HG02623 (cell line): Measurements from ENCODE around the gene SETBP1.

Experiments
- ATAC-seq: cut with Tn5 transposase; IDR thresholded peaks from one replicate; pipeline ENCODE4 v1.9.1; 2021; ENCODE audit warnings: moderate library complexity; ENCODE audit not compliant: unreplicated experiment

The SETBP1 gene

GRCh38 chr18:44811572-44812125 lies 131.0 kb downstream of the SETBP1 start:
- ATAC-seq, result no peak

- ATAC-seq, result no peak
Measured at GRCh38 chr18:44812426-44812825, 131.7 kb downstream of the SETBP1 start.

- ATAC-seq, result no peak
Measured at GRCh38 chr18:44813586-44813985, 132.9 kb downstream of the SETBP1 start.

- ATAC-seq, result no peak
Measured at GRCh38 chr18:44815108-44815507, 134.4 kb downstream of the SETBP1 start.

- ATAC-seq, result no peak
Measured at GRCh38 chr18:44816050-44816449, 135.4 kb downstream of the SETBP1 start.

GRCh38 chr18:44816477-44816876 lies 135.8 kb downstream of the SETBP1 start:
- no peak for ATAC-seq

GRCh38 chr18:44817831-44818473 lies 137.3 kb downstream of the SETBP1 start:
- ATAC-seq, result no peak

- ATAC-seq, result no peak
Measured at GRCh38 chr18:44818668-44819403, 138.1 kb downstream of the SETBP1 start.

- no peak for ATAC-seq
Measured at GRCh38 chr18:44819944-44820510, 139.3 kb downstream of the SETBP1 start.

- ATAC-seq, result no peak
Measured at GRCh38 chr18:44821924-44822323, 141.2 kb downstream of the SETBP1 start.

GRCh38 chr18:44823286-44823685 lies 142.6 kb downstream of the SETBP1 start:
- ATAC-seq, result no peak

- ATAC-seq, result no peak
Measured at GRCh38 chr18:44823782-44824181, 143.1 kb downstream of the SETBP1 start.

GRCh38 chr18:44824884-44825283 lies 144.2 kb downstream of the SETBP1 start:
- no peak for ATAC-seq

GRCh38 chr18:44826418-44827259 lies 146.0 kb downstream of the SETBP1 start:
- no peak for ATAC-seq

- ATAC-seq, result no peak
Measured at GRCh38 chr18:44828080-44828479, 147.4 kb downstream of the SETBP1 start.

GRCh38 chr18:44830581-44830980 lies 149.9 kb downstream of the SETBP1 start:
- no peak for ATAC-seq

- no peak for ATAC-seq
Measured at GRCh38 chr18:44833786-44834185, 153.1 kb downstream of the SETBP1 start.

- ATAC-seq, result no peak
Measured at GRCh38 chr18:44834867-44835469, 154.3 kb downstream of the SETBP1 start.

GRCh38 chr18:44835703-44836102 lies 155.0 kb downstream of the SETBP1 start:
- ATAC-seq, result no peak

GRCh38 chr18:44836263-44836662 lies 155.6 kb downstream of the SETBP1 start:
- ATAC-seq, result no peak
